ENCODE data around the gene GGTLC3. TPM values are rescaled to one million over a fixed set of nuclear protein-coding genes. Genes with fewer than 3 reads are reported as not detected.
A peak's percentile ranks its signal among the peaks of the same experiment; 100 is the strongest.
"Not testable (repeated sequence)": the region's sequence is repeated elsewhere in the genome, so short reads cannot be mapped to it uniquely, and the experiment has no call there.

GGTLC3 gene
- total RNA-seq, 4 donors from 2014 or later, result 6.4 to 13.3 TPM; not detected in 2

DNA sequence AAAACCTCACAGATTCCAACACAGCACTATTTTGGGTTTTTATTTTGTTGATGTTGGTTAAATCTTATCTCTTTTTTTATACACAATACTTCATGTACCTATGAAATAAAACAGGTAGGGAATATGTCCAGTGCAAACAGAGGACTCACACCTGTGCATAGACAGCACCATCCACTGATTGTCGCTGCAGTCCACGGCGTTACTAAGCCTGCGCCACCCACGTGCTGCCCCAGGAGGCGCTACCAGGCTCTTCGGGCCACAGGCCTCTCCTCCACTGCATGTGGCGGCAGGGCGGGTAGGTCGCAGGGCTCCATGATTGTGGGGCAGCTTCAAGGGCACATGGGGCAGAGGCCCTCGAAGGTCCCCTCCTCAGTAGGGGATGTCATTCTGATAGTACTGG lies 15.7 kb upstream of the GGTLC3 start:
- H3K36me3 ChIP-seq; H3K9me3 ChIP-seq; DNase-seq; H3K27me3 ChIP-seq; H3K27ac ChIP-seq; H3K4me1 ChIP-seq; H3K4me3 ChIP-seq (replicated peaks in 1 of 3); intact Hi-C loops (cut with DNase I): not testable (repeated sequence)
- no CpG with 5 or more reads among the region's 11 CpGs for WGBS, 2 donors

DNA sequence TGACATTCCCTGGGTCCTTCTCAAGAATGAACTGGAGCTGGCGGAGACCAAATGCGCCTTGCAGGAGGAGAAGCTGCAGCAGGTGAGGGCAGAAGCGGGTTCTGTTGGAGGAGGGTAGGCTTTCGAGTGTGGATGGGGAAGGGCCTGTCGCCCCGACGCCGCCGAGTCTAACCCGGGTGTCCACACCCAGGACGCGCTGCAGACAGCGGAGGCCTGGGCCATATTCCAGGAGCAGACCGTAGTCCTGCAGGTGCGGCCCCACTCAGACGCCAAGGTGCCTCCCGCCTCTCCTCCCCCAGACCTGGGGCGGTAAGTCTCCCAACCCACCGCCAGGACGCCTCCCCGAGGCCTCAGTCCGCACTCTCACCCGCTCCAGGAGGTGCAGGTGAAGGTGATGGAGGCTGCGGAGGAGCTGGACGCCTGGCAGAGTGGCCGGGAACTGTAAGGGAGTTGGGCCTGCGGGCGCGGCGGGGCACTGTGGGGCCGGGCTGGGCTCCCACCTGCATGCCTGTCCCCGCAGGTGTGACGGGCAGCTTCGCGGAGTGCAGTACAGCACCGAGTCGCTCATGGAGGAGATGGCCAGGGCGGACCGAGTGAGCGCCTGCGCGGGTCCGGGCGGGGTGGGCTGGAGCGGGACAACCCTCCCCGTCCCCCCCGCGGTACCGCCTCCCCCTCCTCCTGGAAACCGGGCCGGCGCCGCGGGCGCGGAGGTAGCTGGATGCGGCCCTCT lies 11.6 kb upstream of the GGTLC3 start:
- H3K36me3 ChIP-seq; H3K27me3 ChIP-seq; H3K27ac ChIP-seq; H3K4me1 ChIP-seq; H3K9me3 ChIP-seq; H3K4me3 ChIP-seq (replicated peaks in 1 of 3); DNase-seq; intact Hi-C loops (cut with DNase I): not testable (repeated sequence)
- no CpG with 5 or more reads among the region's 57 CpGs for WGBS, 2 donors

DNA sequence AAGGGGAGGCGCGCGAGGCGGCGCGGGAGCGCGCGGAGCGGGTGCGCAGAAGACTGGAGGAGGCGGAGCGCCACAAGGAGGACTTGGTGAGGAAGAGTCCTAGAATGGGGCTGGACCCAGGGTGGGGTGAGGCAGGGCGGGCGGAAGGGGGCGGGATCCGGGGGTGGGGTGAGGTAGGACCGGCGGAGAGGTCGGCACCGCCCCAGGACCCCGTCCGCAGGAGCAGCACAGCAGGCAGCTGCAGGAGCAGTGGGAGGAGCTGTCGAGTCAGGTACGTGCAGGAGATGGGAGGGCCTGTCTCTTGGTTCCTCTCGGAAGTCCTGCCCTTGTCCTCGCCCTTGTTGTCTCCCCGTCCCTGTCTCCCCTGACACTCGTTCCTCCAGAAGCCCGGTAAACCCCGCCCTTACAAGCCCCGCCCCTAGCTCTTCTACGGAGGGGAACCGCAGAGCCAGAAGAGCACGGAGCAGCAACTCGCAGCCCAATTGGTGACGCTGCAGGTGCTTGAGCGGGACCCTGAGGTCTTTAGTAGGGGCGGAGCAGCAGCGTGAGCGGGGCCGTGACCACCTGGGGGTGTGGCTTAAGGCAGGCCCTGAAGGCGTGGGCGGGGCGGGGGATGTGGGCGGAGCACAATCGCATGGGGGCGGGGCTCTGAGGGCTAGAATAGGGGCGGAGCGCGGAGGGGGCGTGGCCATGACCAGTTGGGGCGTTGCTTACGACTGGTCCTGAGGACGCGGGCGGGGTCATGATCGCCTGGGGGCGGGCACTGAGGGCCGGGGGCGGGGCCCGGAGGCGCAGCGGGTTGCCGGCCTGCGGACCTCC lies 10.8 kb upstream of the GGTLC3 start:
- H3K27me3 ChIP-seq; H3K27ac ChIP-seq; intact Hi-C loops (cut with DNase I); H3K9me3 ChIP-seq; H3K4me3 ChIP-seq (replicated peaks in 1 of 3); H3K36me3 ChIP-seq; H3K4me1 ChIP-seq: not testable (repeated sequence)
- WGBS, 2 donors, result no CpG with 5 or more reads among the region's 66 CpGs
- peak; percentile 49 to 64 for DNase-seq

GRCh38 chr22:18527752-18528596 lies 10.0 kb upstream of the GGTLC3 start, which contains the start of gene TMEM191B:
Gene TMEM191B, plus strand, starts transcription at chr22:18527802. Its CDS starts 179 bp downstream, at chr22:18527981.
- H3K4me3 ChIP-seq (replicated peaks in 1 of 3); H3K9me3 ChIP-seq; H3K27ac ChIP-seq; intact Hi-C loops (cut with DNase I); H3K27me3 ChIP-seq; DNase-seq; H3K36me3 ChIP-seq; H3K4me1 ChIP-seq: not testable (repeated sequence)
- no CpG with 5 or more reads among the region's 65 CpGs for WGBS, 2 donors

DNA sequence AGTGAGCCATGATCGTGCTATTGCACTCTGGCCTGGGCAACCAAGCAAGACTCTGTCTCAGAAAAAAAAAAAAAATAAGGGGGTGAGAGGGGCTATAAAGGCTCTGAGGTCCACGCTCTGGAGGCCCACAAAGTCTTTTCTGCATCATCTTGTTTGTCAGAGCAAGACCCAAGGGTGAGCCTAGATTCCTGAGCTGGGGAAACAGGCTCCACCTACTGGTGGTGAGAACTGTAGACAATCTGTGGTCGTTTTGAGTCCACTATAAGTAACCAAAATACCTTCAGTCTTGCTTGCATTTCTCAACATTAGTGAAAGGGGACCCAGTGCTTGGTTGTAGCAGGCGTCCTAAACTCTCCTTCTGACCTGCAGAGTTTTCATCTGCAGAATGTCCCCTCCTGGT lies 5.4 kb upstream of the GGTLC3 start:
- intact Hi-C loops (cut with DNase I); H3K9me3 ChIP-seq; DNase-seq; H3K27me3 ChIP-seq; H3K27ac ChIP-seq; H3K4me3 ChIP-seq (replicated peaks in 1 of 3); H3K4me1 ChIP-seq; H3K36me3 ChIP-seq: not testable (repeated sequence)
- no CpG with 5 or more reads among the region's 4 CpGs for WGBS, 2 donors

- H3K9me3 ChIP-seq; H3K36me3 ChIP-seq; H3K27me3 ChIP-seq; DNase-seq; intact Hi-C loops (cut with DNase I); H3K27ac ChIP-seq; H3K4me1 ChIP-seq; H3K4me3 ChIP-seq (replicated peaks in 1 of 3): not testable (repeated sequence)
- WGBS, 2 donors, result no CpG with 5 or more reads among the region's 6 CpGs
Measured at GRCh38 chr22:18522762-18523161, 4.8 kb upstream of the GGTLC3 start.

GRCh38 chr22:18513454-18513853 lies 4.5 kb downstream of the GGTLC3 start:
- H3K4me3 ChIP-seq (replicated peaks in 1 of 3); H3K4me1 ChIP-seq; H3K27ac ChIP-seq; H3K9me3 ChIP-seq; intact Hi-C loops (cut with DNase I); H3K36me3 ChIP-seq; H3K27me3 ChIP-seq: not testable (repeated sequence)
- WGBS, 2 donors, result no CpG with 5 or more reads among the region's 10 CpGs
- DNase-seq, result peak; percentile 5 to 56

DNA sequence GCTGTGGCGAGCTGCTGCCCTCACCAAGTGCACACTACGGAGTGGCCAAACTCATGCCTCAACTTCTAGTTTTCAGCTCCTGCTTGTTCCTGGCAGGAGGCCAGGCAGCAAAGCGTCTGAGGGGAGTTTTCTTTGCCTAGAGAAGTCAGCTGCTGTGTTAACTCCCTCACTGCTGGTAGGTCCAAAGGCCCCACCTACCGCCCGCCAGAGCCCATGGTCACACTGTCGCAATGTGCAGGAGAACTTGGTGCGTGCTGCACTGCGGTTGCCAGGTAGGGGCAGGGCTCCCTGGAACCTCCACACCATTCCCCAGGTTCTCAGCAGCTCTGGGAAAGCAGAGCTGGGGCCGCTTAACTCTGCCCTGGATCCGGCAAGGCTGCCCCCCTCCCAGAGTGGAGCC lies 5.6 kb downstream of the GGTLC3 start:
- peak; percentile 6 to 18 for DNase-seq
- H3K27me3 ChIP-seq; H3K9me3 ChIP-seq; H3K4me1 ChIP-seq; H3K4me3 ChIP-seq (replicated peaks in 1 of 3); H3K27ac ChIP-seq; intact Hi-C loops (cut with DNase I); H3K36me3 ChIP-seq: not testable (repeated sequence)
- WGBS, 2 donors, result no CpG with 5 or more reads among the region's 10 CpGs

DNA sequence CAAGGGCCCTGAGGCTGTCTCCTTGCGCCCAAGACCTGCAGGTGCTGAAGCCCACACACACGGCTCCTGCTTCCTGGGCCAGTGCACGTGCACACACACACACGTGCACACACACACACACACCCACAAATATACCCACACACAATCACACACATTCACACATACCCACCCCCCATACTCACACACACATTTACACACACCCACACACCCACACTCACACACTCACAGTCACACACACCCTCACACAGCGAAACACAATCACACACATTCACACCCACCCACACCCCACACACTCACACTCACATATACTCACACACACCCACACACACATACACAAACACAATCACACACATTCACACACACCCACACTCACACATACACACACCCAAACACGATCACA lies 6.6 kb downstream of the GGTLC3 start:
- DNase-seq; intact Hi-C loops (cut with DNase I); H3K9me3 ChIP-seq; H3K27me3 ChIP-seq; H3K27ac ChIP-seq; H3K36me3 ChIP-seq; H3K4me3 ChIP-seq (replicated peaks in 1 of 3); H3K4me1 ChIP-seq: not testable (repeated sequence)
- WGBS, 2 donors, result 88% methylated on average over 6 of the region's 6 CpGs

GRCh38 chr22:18496227-18496626 lies 21.7 kb downstream of the GGTLC3 start:
- no CpG with 5 or more reads among the region's 3 CpGs for WGBS, 2 donors

More at GRCh38 chr22:18496227-18496626, 21.7 kb downstream of the GGTLC3 start:
- H3K4me3 ChIP-seq (replicated peaks in 1 of 3); H3K27ac ChIP-seq; H3K36me3 ChIP-seq; DNase-seq; intact Hi-C loops (cut with DNase I); H3K4me1 ChIP-seq; H3K27me3 ChIP-seq; H3K9me3 ChIP-seq: not testable (repeated sequence)
